GM12872 (cell line): Measurements from ENCODE around the gene RNF125.

Experiments used
- TF ChIP-seq, protein P1 (sequence below): IDR thresholded peaks from 3 replicates; pipeline ENCODE4 v1.5.1; 2011; ENCODE audit warnings: low read depth, mild to moderate bottlenecking, low read length, moderate library complexity; ENCODE audit not compliant: insufficient read depth

The RNF125 gene

DNA sequence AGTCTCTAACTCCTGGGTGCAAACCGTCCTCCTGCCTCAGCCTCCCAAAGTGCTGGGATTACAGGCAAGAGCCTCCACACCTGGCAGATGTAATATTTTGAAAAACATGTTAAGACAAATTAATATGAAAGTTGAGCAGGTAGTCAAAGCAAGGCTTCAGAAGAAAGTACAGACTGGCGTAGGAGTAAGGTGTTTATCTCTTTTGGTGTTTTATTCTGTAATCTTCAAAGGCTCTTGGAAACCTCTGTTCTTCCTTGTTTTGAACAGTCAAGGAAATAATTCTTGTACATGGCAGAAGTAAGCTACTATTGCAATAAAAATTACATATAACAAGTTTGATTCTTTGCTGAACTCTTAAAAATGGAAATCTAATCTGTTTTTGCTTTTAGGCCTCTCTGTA, 78.3 kb downstream of the RNF125 start:
- TF ChIP-seq, protein P1, sequence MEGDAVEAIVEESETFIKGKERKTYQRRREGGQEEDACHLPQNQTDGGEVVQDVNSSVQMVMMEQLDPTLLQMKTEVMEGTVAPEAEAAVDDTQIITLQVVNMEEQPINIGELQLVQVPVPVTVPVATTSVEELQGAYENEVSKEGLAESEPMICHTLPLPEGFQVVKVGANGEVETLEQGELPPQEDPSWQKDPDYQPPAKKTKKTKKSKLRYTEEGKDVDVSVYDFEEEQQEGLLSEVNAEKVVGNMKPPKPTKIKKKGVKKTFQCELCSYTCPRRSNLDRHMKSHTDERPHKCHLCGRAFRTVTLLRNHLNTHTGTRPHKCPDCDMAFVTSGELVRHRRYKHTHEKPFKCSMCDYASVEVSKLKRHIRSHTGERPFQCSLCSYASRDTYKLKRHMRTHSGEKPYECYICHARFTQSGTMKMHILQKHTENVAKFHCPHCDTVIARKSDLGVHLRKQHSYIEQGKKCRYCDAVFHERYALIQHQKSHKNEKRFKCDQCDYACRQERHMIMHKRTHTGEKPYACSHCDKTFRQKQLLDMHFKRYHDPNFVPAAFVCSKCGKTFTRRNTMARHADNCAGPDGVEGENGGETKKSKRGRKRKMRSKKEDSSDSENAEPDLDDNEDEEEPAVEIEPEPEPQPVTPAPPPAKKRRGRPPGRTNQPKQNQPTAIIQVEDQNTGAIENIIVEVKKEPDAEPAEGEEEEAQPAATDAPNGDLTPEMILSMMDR: no peak

DNA sequence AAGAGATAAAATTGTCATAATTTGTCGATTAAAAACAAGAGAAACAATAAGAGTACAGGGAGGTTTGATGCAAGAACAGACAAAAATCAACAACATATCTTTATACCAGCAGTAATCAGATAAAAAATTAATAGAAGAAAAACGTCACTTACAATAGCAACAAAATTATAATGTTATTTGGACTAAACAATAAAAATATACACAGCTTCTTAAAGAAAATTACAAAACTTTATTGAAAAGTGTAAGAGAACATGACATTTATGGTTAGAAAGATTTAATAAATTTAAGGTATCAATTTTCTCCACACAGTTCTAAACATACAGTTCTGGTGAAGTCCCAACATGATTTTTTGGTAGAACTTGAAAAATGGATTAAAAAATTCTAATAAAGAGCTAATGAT, 85.9 kb downstream of the RNF125 start:
- TF ChIP-seq, protein P1: no peak

DNA sequence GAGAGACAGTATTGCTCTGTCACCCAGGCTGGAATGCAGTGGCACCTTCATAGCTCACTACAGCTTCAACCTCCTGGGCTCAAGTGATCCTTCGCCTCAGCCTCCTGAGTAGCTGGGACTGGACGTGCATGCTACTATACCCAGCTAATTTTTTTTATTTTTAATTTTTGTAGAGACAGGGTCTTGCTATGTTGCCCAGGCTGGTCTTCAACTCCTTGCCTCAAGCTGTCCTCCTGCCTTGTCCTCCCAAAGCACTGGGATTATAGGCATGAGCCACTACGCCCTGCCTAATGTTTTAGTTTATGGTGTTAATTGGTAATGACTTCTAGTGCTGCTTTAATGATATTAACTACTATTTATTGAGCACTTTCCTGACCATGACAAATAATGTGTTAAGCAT, 91.4 kb downstream of the RNF125 start:
- TF ChIP-seq, protein P1: no peak

DNA sequence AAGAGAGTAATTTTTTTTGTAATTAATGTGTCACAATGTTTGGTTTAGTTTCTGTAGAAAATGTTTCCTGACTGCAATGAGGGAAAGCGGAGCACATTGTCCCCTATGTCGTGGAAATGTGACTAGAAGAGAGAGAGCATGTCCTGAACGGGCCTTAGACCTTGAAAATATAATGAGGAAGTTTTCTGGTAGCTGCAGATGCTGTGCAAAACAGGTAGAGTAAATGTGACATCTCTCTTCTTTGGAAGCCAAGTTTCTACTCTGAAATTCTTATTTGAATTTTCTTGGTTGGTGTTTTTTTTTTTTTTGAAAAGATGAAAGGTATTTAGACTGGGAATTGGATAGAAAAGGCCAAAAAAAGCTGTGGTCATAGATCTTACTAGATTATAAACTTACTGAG, 93.1 kb downstream of the RNF125 start:
- TF ChIP-seq, protein P1: no peak

DNA sequence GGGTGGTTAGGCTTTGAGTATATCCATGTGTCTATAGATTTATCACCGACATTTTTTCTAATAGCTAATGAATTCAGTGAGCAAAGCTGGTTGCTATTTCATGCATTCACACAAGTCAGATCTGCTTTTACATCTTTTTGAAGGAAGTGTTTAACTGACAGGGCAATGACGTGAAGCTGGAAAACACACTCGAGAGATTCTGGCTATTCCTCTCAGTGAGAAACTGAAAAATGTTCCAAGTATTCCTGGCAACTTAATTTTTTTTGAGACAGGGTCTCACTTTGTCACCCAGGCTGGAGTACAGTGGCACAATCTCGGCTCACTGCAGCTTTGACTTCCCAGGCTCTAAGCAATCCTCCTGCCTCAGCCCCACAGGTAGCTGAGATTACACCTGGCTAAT, 94.2 kb downstream of the RNF125 start:
- TF ChIP-seq, protein P1: no peak

DNA sequence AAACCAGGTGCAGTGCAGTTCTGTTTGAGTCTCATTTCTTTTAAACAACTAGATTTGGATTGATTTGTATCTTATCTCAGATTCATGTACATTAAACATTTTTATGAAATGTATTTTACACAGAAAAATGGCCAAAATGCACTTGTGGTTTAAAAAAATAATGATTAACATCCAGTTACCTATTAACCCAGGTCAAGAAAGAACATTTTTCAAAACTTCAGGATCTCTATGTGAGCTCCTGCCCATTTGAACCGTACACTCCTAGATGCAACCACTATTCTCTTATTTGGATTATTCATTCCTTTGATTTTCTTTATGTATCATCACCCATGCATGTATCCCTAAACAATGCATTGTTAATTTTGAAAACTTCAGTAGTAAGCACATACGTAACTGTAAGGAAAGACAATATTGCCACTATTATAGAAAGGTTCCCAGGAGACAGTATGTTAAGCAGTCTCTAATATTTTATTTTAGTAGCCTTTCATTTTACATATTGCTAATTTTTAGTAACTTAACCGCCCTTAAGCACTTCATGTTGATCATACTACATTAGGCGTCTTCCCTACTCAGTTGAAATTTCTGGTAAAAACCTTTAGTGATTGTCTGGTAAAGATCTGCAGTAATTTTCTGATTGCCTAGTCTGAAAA, 95.8 kb downstream of the RNF125 start:
- TF ChIP-seq, protein P1: no peak

DNA sequence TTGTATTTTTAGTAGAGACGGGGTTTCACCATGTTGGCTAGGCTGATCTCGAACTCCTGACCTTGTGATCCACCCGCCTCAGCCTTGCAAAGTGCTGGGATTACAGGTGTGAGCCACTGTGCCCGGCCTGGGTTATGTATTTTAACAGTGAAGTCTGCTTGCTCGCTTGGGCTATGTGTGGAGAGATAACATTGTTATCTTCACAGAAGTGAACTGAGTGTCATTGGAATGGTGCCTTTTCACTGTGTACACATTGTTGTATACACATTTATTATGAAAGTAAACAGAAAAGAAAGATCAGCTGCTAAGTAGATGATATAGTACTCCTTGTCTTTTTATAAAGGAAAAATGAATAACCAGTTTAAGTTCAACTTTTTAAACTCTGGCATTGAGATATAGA, 103.4 kb downstream of the RNF125 start:
- TF ChIP-seq, protein P1: no peak
